ENCODE results near the gene TRAF3IP1. TPM values are rescaled to one million over a fixed set of nuclear protein-coding genes. Genes with fewer than 3 reads are reported as not detected.
"Not testable (repeated sequence)": the region's sequence is repeated elsewhere in the genome, so short reads cannot be mapped to it uniquely, and the experiment has no call there.

Gene TRAF3IP1
- total RNA-seq, 1 donor from 2014 or later, result 20.8 TPM

GRCh38 chr2:238327751-238328150, 7.4 kb downstream of the TRAF3IP1 start:
- no peaks in the 10 kb centered on the region for H3K4me1 ChIP-seq
- H3K27ac ChIP-seq, result no peak overlapping the region
- TF ChIP-seq, protein P1, sequence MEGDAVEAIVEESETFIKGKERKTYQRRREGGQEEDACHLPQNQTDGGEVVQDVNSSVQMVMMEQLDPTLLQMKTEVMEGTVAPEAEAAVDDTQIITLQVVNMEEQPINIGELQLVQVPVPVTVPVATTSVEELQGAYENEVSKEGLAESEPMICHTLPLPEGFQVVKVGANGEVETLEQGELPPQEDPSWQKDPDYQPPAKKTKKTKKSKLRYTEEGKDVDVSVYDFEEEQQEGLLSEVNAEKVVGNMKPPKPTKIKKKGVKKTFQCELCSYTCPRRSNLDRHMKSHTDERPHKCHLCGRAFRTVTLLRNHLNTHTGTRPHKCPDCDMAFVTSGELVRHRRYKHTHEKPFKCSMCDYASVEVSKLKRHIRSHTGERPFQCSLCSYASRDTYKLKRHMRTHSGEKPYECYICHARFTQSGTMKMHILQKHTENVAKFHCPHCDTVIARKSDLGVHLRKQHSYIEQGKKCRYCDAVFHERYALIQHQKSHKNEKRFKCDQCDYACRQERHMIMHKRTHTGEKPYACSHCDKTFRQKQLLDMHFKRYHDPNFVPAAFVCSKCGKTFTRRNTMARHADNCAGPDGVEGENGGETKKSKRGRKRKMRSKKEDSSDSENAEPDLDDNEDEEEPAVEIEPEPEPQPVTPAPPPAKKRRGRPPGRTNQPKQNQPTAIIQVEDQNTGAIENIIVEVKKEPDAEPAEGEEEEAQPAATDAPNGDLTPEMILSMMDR (IDR thresholded peaks at IDR 0.05), result no peak
- H3K9me3 ChIP-seq, result no peaks in the 10 kb centered on the region
- H3K36me3 ChIP-seq, result peaks cover 9% of the 10 kb centered on the region
- no peak for DNase-seq
- no peak overlapping the region for H3K4me3 ChIP-seq
- no peak for ATAC-seq
- intact Hi-C loops (cut with DNase I), result no loop called here
- no peaks in the 10 kb centered on the region for H3K27me3 ChIP-seq

DNA sequence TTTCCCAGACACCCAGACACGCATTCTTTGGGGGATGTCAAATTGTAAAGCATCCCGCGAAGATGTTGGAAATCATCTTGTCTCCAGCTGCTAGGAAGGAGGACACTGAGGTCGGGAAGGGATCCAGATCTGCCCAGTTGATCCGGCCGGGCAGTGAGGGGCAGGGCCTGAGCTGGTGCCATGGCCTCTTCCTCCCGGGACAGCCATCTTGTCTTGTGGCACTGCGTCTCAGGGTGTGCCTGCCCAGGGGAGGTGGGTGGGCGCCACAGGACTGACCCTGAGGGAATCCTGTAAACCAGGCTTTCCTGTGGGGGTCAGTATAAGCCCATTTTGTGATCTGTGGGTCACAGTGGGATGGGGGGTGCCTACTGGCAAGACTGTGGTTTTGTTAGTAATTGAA, 10.1 kb downstream of the TRAF3IP1 start:
- H3K36me3 ChIP-seq, result peaks cover 22% of the 10 kb centered on the region

GRCh38 chr2:238331916-238332315, 11.6 kb downstream of the TRAF3IP1 start:
- Histone ChIP-seq H3K27ac (no peak overlapping the region), H3K4me1 (no peaks in the 10 kb centered on the region), H3K27me3 (no peaks in the 10 kb centered on the region), H3K36me3 (peaks cover 22% of the 10 kb centered on the region), H3K4me3 (no peak overlapping the region), H3K9me3 (no peaks in the 10 kb centered on the region)
- TF ChIP-seq, protein P1 (IDR thresholded peaks at IDR 0.05), result no peak
- no peak for DNase-seq
- intact Hi-C loops (cut with DNase I), result no loop called here
- no peak for ATAC-seq

More for the DNA sequence above, 10.1 kb downstream of the TRAF3IP1 start:
- DNase-seq (no peak), ATAC-seq (no peak)
- Histone ChIP-seq H3K27ac (no peak overlapping the region), H3K4me3 (no peak overlapping the region), H3K27me3 (no peaks in the 10 kb centered on the region), H3K4me1 (no peaks in the 10 kb centered on the region), H3K9me3 (no peaks in the 10 kb centered on the region)
- TF ChIP-seq, protein P1 (IDR thresholded peaks at IDR 0.05), result no peak
- intact Hi-C loops (cut with DNase I), result no loop called here

DNA sequence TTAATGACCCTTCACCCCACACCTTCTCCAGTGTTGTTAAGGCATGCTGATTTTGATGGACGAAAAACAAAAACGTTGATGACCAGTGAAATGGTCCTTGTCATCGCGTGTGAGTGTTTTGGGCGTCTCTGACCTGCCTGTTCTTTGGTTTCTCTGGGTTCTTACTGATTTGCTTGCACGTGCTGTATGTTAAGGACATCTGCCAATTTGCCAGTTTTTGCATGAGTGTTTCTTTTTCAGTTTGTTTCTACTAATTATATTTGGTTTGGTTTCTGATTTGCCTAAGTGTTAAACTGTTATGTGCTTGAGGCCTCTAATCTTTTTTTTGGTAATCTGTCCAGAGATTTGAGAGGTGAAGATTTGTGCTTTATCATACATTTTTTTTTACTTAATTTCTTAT, 14.6 kb downstream of the TRAF3IP1 start:
- H3K36me3 ChIP-seq, result peaks cover 20% of the 10 kb centered on the region
- no peak for ATAC-seq
- H3K9me3 ChIP-seq, result no peaks in the 10 kb centered on the region
- no peak overlapping the region for H3K27ac ChIP-seq
- no peaks in the 10 kb centered on the region for H3K27me3 ChIP-seq
- no peak overlapping the region for H3K4me3 ChIP-seq
- H3K4me1 ChIP-seq, result no peaks in the 10 kb centered on the region
- intact Hi-C loops (cut with DNase I), result no loop called here
- no peak for DNase-seq
- TF ChIP-seq, protein P1 (IDR thresholded peaks at IDR 0.05), result no peak

GRCh38 chr2:238335591-238335990, 15.3 kb downstream of the TRAF3IP1 start:
- H3K9me3 ChIP-seq; H3K27me3 ChIP-seq; ATAC-seq; DNase-seq; H3K4me3 ChIP-seq; intact Hi-C loops (cut with DNase I); H3K4me1 ChIP-seq; H3K27ac ChIP-seq: not testable (repeated sequence)
- peaks cover 13% of the 10 kb centered on the region for H3K36me3 ChIP-seq

DNA sequence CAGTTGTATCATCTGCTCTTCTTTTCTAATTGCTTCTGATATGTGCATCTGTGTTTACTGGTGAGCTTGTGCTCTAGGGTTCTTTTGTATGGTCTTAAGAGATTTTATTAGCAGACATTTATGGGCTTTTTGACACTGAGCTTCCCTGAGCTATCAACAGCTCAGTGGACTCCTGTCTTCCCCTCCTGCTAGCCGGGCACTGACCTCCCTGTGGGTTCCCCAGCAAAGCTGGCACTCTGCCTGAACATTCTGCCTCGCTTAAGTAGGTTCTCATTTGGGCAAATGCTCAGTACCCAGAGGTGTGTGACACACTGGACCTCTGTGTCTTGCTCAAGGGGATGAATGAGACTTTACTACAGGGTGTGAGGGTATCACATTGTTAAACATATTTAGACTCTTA, 15.8 kb downstream of the TRAF3IP1 start:
- no peak overlapping the region for H3K4me3 ChIP-seq
- H3K36me3 ChIP-seq, result peaks cover 13% of the 10 kb centered on the region
- TF ChIP-seq, protein P1 (IDR thresholded peaks at IDR 0.05), result no peak
- no peak overlapping the region for H3K27ac ChIP-seq
- no peak for ATAC-seq
- H3K4me1 ChIP-seq, result no peaks in the 10 kb centered on the region
- H3K9me3 ChIP-seq, result no peaks in the 10 kb centered on the region
- intact Hi-C loops (cut with DNase I), result no loop called here
- H3K27me3 ChIP-seq, result no peaks in the 10 kb centered on the region
- no peak for DNase-seq

Measured in upper lobe of right lung (tissue), 1 donor.